Right lobe of liver (tissue), 4 donors: ENCODE results near the gene MLX.

ENCODE experiments used
- POLR2A ChIP-seq: fragments of 450-650 bp; IDR thresholded peaks from one replicate; pipeline ENCODE4 v1.6.1; 2017; ENCODE audit warnings: antibody characterized with exemption, mild to moderate bottlenecking
- TF ChIP-seq, protein P1 (sequence below), 4 donors: fragments of 200-600 bp in 3 of 4; fragments of 450-650 bp in 1 of 4; IDR thresholded peaks; one replicate each; pipeline versions ENCODE4 v1.5.1 to v1.8.0; 2016 to 2022; ENCODE audit warnings: antibody characterized with exemption in 4 of 4, mild to moderate bottlenecking in 2 of 4
- donor health status: DM: no; HTN: no; CAD: no.
- donor health status: DM: no; HTN: no; CAD: no.
- donor health status: DM: no; HTN: yes; CAD: no.

DNA sequence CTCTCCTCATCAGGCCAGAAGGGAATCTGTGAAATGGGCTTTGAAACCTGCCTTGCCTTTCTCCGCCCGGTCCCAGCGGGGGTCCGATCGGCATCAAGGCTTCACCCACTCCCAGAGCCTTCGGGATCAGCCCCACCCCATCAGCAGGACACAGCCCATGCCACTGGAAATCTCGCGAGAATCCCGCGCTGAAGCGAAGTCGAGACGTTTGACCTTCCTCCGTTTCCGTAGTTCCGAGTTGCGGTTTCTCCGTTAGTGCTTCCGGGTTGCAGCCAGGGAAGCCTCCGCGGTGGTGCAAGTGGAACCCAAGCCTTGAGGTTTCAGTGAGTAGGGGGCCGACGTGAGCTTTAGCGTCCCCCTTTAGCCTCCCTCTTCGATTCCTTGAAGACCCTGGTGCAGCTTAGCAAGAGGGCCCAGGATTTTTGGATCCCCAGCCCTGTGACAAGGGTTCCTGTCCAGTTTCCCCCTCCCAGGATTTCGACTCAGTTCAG lies 5.0 kb upstream of the MLX start, which contains the start of gene COASY:
- TF ChIP-seq, protein P1, sequence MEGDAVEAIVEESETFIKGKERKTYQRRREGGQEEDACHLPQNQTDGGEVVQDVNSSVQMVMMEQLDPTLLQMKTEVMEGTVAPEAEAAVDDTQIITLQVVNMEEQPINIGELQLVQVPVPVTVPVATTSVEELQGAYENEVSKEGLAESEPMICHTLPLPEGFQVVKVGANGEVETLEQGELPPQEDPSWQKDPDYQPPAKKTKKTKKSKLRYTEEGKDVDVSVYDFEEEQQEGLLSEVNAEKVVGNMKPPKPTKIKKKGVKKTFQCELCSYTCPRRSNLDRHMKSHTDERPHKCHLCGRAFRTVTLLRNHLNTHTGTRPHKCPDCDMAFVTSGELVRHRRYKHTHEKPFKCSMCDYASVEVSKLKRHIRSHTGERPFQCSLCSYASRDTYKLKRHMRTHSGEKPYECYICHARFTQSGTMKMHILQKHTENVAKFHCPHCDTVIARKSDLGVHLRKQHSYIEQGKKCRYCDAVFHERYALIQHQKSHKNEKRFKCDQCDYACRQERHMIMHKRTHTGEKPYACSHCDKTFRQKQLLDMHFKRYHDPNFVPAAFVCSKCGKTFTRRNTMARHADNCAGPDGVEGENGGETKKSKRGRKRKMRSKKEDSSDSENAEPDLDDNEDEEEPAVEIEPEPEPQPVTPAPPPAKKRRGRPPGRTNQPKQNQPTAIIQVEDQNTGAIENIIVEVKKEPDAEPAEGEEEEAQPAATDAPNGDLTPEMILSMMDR (IDR thresholded peaks at IDR 0.05), result no peak
- TF ChIP-seq POLR2A, result peak; percentile 46
